Duodenal mucosa (tissue), 2 donors: ENCODE results near the gene LYRM4.

Source experiments
- H3K27ac ChIP-seq: one replicate; pipeline ENCODE4 v1.7.0; 2013; ENCODE audit warnings: low read depth, low read length
- H3K27me3 ChIP-seq, 2 donors: one replicate each; pipeline ENCODE4 v1.7.0; 2013; ENCODE audit warnings: low read length in 2 of 2, control low read depth in 1 of 2; ENCODE audit not compliant: insufficient read depth in 2 of 2, control insufficient read depth in 1 of 2
- H3K36me3 ChIP-seq, 2 donors: one replicate each; pipeline ENCODE4 v1.7.0; 2013; ENCODE audit warnings: low read length in 2 of 2, control low read depth in 1 of 2; ENCODE audit not compliant: insufficient read depth in 2 of 2, control insufficient read depth in 1 of 2
- H3K4me1 ChIP-seq, 2 donors: one replicate each; pipeline ENCODE4 v1.7.0; 2013; ENCODE audit warnings: low read length in 2 of 2, control low read depth in 1 of 2; ENCODE audit not compliant: insufficient read depth in 2 of 2, control insufficient read depth in 1 of 2
- H3K4me3 ChIP-seq, 2 donors: one replicate each; pipeline ENCODE4 v1.7.0; 2013; ENCODE audit warnings: low read length in 2 of 2, low read depth in 1 of 2
- H3K9ac ChIP-seq, 2 donors: one replicate each; pipeline ENCODE4 v1.7.0; 2013; ENCODE audit warnings: low read length in 2 of 2, low read depth in 1 of 2
- H3K9me3 ChIP-seq, 2 donors: one replicate each; pipeline ENCODE4 v1.7.0; 2013; ENCODE audit warnings: low read length in 2 of 2, control low read depth in 1 of 2; ENCODE audit not compliant: control insufficient read depth in 1 of 2

LYRM4 gene

DNA sequence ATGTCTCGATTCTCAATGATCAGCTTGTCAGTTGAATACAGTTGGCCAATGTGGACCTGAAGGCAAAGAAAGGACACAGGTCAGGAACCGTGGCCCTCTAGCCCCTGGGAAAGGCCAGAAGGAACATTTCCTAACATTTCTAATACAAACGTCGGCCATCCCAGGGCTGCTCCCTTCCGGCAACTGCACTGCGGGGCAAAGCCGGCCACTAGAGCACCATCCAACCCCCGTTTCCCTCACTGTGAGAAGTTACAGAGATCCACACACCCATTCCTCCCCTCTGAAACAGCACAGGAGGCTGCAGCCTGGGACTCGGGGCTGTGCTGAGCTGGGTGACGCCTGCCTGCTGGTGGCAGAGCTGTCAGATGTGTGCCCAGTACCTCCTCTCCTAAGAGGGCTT, 151.3 kb downstream of the LYRM4 start:
- no peaks in the 10 kb centered on the region for H3K9me3 ChIP-seq
- H3K27me3 ChIP-seq = no peaks in the 10 kb centered on the region
- no peak overlapping the region for H3K9ac ChIP-seq
- no peak overlapping the region for H3K27ac ChIP-seq
- H3K4me1 ChIP-seq = peaks cover 12 to 13% of the 10 kb centered on the region in 2 donors
- no peaks in the 10 kb centered on the region for H3K36me3 ChIP-seq
- no peak overlapping the region for H3K4me3 ChIP-seq

DNA sequence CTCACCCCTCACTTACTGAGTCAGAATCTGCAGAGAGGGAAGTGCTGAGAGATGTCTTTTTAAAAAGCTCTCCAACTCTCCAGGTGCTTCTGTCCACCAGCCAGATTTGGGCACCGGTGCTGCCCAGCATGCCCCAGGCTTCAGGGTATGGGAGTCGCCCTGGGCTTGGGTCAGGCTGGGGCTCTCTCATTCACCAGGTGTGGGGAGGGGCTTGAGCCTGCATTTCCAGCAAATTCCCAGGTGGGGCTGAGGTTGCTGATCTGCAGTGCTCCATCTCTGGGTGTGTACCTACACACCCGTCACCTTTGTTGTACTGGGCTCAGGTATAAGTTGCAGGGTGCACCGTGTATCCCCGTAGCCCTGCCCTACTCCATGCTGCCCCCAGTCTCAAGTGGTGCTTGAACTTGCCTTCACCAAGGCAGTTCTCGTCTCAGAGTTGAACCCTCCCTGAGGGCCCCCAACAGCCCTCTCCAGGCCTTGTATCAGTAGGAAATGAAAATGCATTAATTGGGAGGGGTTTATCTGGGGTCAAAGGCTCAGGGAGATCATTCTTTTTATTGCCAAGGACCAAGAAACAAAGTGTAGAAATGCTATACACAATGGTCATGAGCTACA, 152.1 kb downstream of the LYRM4 start:
- Histone ChIP-seq H3K9ac (no peak overlapping the region), H3K36me3 (no peaks in the 10 kb centered on the region), H3K27me3 (no peaks in the 10 kb centered on the region), H3K4me1 (peaks cover 12 to 13% of the 10 kb centered on the region in 2 donors), H3K4me3 (peak overlapping the region; percentile 24 to 27), H3K27ac (no peak overlapping the region), H3K9me3 (no peaks in the 10 kb centered on the region)

DNA sequence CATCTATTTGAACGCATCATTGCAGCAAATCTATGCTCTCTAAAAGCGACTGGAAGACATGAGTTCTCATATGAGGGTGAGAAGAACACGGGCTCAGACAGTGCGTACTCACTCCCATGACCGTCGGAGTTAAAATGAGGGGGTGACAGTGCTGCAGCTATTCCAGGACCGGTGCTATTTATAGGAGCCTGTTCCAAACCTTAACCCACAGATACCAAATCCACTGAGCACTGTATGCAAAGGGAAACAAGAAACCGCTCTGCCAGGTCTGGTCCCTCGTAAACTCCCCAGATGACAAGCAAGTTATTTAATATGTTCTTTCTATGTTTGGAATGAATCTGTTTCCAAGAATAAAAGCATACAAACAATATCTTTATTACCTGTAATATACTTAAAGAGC, 152.7 kb downstream of the LYRM4 start:
- H3K4me1 ChIP-seq = peaks cover 12 to 13% of the 10 kb centered on the region in 2 donors
- H3K4me3 ChIP-seq = no peak overlapping the region
- no peak overlapping the region for H3K27ac ChIP-seq
- H3K36me3 ChIP-seq = no peaks in the 10 kb centered on the region
- no peaks in the 10 kb centered on the region for H3K9me3 ChIP-seq
- no peaks in the 10 kb centered on the region for H3K27me3 ChIP-seq
- no peak overlapping the region for H3K9ac ChIP-seq

DNA sequence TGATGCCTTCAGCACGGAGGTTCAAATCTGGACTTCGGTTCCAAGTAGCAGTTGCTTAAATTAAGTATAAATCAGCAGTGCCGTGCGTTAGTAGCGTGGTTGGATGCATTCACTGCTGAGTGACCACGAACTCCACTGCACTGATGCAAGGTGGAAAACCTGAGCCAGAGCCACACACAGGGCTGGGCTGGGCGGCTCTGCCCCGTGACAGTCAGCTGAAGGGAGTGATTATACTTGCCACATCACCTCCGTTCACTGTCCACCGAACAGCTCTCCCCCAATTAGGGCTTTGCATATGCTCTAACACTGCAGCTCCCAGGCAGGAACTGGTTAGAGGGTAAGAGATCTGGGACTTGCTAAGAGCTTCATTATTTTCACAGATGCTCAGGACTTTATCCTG, 153.4 kb downstream of the LYRM4 start:
- Histone ChIP-seq H3K4me1 (peaks cover 12 to 13% of the 10 kb centered on the region in 2 donors), H3K9ac (no peak overlapping the region), H3K36me3 (no peaks in the 10 kb centered on the region), H3K9me3 (no peaks in the 10 kb centered on the region), H3K27me3 (no peaks in the 10 kb centered on the region), H3K4me3 (no peak overlapping the region), H3K27ac (no peak overlapping the region)

GRCh38 chr6:5105146-5105545, 155.6 kb downstream of the LYRM4 start:
- no peak overlapping the region for H3K9ac ChIP-seq
- H3K27ac ChIP-seq = no peak overlapping the region
- H3K36me3 ChIP-seq = no peaks in the 10 kb centered on the region
- H3K9me3 ChIP-seq = no peaks in the 10 kb centered on the region
- no peak overlapping the region for H3K4me3 ChIP-seq
- no peaks in the 10 kb centered on the region for H3K27me3 ChIP-seq
- H3K4me1 ChIP-seq = peaks cover 12 to 13% of the 10 kb centered on the region in 2 donors

DNA sequence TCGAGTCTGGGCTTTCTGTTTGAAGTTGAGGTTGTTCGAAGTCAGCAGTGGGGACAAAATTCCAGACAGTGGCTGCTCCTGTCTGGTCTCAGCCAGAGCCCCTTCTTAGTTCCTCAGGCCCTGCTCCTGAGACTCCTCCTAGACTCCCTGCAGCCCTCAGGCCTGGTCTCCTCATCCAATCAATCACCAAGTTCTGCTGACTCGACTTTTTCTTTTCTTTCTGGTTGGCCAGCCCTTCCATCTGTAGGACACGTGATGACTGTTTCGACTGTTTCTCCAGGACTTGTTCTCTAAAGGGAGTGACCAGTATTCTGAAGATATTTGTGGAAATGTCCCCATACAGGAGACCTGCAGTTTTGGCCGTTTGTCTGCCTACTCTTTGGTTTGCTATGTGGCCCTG, 156.1 kb downstream of the LYRM4 start:
- Histone ChIP-seq H3K9ac (no peak overlapping the region), H3K4me1 (peaks cover 12 to 13% of the 10 kb centered on the region in 2 donors), H3K4me3 (no peak overlapping the region), H3K9me3 (no peaks in the 10 kb centered on the region), H3K36me3 (no peaks in the 10 kb centered on the region), H3K27ac (no peak overlapping the region), H3K27me3 (no peaks in the 10 kb centered on the region)

GRCh38 chr6:5103250-5103649, 157.5 kb downstream of the LYRM4 start:
- Histone ChIP-seq H3K27ac (no peak overlapping the region), H3K36me3 (no peaks in the 10 kb centered on the region), H3K27me3 (no peaks in the 10 kb centered on the region)

DNA sequence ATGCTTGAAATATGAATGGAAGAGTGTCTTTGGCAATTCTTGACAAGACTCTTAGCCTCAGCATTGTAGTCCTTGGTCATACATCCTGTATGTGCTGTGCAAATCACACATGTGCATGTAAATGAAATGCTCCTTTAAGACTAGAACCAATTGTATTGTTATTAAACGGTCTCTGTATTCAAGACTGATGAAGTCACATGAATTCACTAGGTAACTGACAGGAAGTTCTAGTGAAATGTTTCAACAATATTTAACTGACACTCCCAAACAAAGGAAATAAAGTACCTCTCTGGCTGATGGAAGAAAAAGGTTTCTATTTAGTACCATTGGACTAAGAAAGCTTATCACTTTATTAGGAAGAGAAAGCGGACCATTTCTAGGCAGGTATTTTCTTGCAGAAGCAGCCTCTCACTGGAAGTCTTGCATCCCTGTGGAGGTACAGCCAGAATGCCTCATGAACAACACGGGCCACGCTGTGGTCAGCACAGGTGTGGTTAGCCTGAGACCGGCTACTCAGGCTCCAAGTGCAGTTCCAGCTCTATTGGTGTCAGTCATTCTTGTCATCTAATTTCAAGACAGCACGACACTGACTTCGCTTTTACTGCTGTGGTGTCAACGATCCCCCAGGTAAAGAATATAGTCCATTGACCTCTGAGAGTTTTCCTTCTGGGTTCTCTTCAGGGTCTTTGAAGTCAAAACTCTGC, 158.3 kb downstream of the LYRM4 start:
- Histone ChIP-seq H3K27ac (no peak overlapping the region), H3K36me3 (no peaks in the 10 kb centered on the region), H3K4me3 (no peak overlapping the region), H3K9ac (no peak overlapping the region), H3K27me3 (no peaks in the 10 kb centered on the region), H3K4me1 (no peaks in the 10 kb centered on the region), H3K9me3 (no peaks in the 10 kb centered on the region)

More at GRCh38 chr6:5103250-5103649, 157.5 kb downstream of the LYRM4 start:
- Histone ChIP-seq H3K9ac (no peak overlapping the region), H3K4me3 (no peak overlapping the region), H3K9me3 (no peaks in the 10 kb centered on the region), H3K4me1 (no peaks in the 10 kb centered on the region)

GRCh38 chr6:5100806-5101205, 159.9 kb downstream of the LYRM4 start:
- Histone ChIP-seq H3K4me1 (no peaks in the 10 kb centered on the region), H3K9ac (no peak overlapping the region), H3K27me3 (no peaks in the 10 kb centered on the region), H3K9me3 (no peaks in the 10 kb centered on the region), H3K36me3 (no peaks in the 10 kb centered on the region), H3K4me3 (no peak overlapping the region), H3K27ac (no peak overlapping the region)

DNA sequence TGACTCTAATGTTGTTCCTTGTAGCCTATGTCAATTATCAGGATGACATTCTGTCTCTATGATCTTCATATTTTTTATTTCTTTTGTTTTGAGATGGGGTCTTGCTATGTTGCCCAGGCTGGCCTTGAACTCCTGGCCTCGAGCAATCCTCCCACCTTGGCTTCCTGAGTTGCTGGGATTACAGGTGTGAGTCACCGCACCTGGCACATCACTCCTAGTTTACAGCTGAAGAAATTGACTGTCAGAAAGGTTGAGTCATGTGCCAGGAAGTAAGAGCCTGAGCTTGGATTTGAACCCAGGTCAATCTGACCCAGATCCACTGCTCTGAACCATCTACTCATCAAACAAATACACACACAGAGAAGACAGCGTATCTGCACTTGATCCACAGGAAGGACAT, 161.2 kb downstream of the LYRM4 start:
- H3K27ac ChIP-seq = no peak overlapping the region
- H3K4me3 ChIP-seq = no peak overlapping the region
- no peaks in the 10 kb centered on the region for H3K9me3 ChIP-seq
- H3K36me3 ChIP-seq = no peaks in the 10 kb centered on the region
- no peaks in the 10 kb centered on the region for H3K4me1 ChIP-seq
- H3K27me3 ChIP-seq = no peaks in the 10 kb centered on the region
- H3K9ac ChIP-seq = no peak overlapping the region
